GM23338 (cell line): Measurements from ENCODE around the gene CSTF2T. TPM values are rescaled to one million over a fixed set of nuclear protein-coding genes. Genes with fewer than 3 reads are reported as not detected.

ENCODE experiments used
- ATAC-seq: fragments of 200-7000 bp; cut with Tn5 transposase; 3 replicates; pipeline ENCODE4 v1.9.1; 2020
- DNase-seq: peaks from one replicate; pipeline ENCODE4 v3.0.0-alpha.2; 2015; ENCODE audit warnings: low spot score
- H2AFZ ChIP-seq: fragments of 200-600 bp; sonication (generic); 2 replicates; pipeline ENCODE4 v1.8.0; 2016; ENCODE audit warnings: antibody characterized with exemption, mild to moderate bottlenecking, moderate library complexity
- H3F3A ChIP-seq: fragments of 200-600 bp; sonication (generic); replicated peaks from 2 replicates; pipeline ENCODE4 v1.8.0; 2017; ENCODE audit warnings: antibody characterized with exemption, mixed run types, low read depth
- H3K27ac ChIP-seq: fragments of 200-600 bp; sonication (generic); 2 replicates; pipeline ENCODE4 v1.6.1; 2016; ENCODE audit warnings: low read depth
- H3K27me3 ChIP-seq: fragments of 200-600 bp; sonication (generic); 2 replicates; pipeline ENCODE4 v1.8.0; 2016; ENCODE audit warnings: mild to moderate bottlenecking, mixed run types, moderate library complexity; ENCODE audit not compliant: insufficient read depth
- H3K36me3 ChIP-seq: fragments of 200-600 bp; sonication (generic); 2 replicates; pipeline ENCODE4 v1.8.0; 2016; ENCODE audit warnings: mild to moderate bottlenecking; ENCODE audit not compliant: insufficient read depth
- H3K4me1 ChIP-seq: fragments of 200-600 bp; sonication (generic); 2 replicates; pipeline ENCODE4 v1.8.0; 2016; ENCODE audit warnings: mild to moderate bottlenecking, moderate library complexity; ENCODE audit not compliant: insufficient read depth
- H3K4me2 ChIP-seq: fragments of 200-600 bp; sonication (generic); 2 replicates; pipeline ENCODE4 v1.7.1; 2017; ENCODE audit warnings: mixed run types
- H3K4me3 ChIP-seq: fragments of 200-600 bp; sonication (generic); 2 replicates; pipeline ENCODE4 v1.6.1; 2016; ENCODE audit warnings: mixed run types
- H3K79me2 ChIP-seq: fragments of 200-600 bp; sonication (generic); replicated peaks from 2 replicates; pipeline ENCODE4 v1.8.0; 2017; ENCODE audit warnings: mild to moderate bottlenecking; ENCODE audit not compliant: insufficient read depth
- H3K9me2 ChIP-seq: fragments of 200-600 bp; sonication (generic); 2 replicates; pipeline ENCODE4 v1.8.0; 2017; ENCODE audit not compliant: insufficient read depth
- H4K20me1 ChIP-seq: fragments of 200-600 bp; sonication (generic); replicated peaks from 2 replicates; pipeline ENCODE4 v1.8.0; 2017; ENCODE audit warnings: mild to moderate bottlenecking; ENCODE audit not compliant: insufficient read depth
- H3K27ac Mint-ChIP-seq: 2 replicates; pipeline ENCODE4 v1.8.0; 2020; ENCODE audit warnings: inconsistent platforms, mild to moderate bottlenecking, moderate library complexity, mixed read lengths
- H3K27me3 Mint-ChIP-seq: 3 replicates; pipeline ENCODE4 v1.8.0; 2022; ENCODE audit warnings: low read depth, mild to moderate bottlenecking, moderate library complexity, mixed read lengths, inconsistent platforms; ENCODE audit not compliant: insufficient read depth, poor library complexity
- H3K36me3 Mint-ChIP-seq: 3 replicates; pipeline ENCODE4 v1.8.0; 2021; ENCODE audit warnings: low read depth, mild to moderate bottlenecking, inconsistent platforms, moderate library complexity, mixed read lengths
- H3K4me1 Mint-ChIP-seq: 3 replicates; pipeline ENCODE4 v1.8.0; 2020; ENCODE audit warnings: mild to moderate bottlenecking, inconsistent platforms, mixed read lengths
- H3K4me3 Mint-ChIP-seq: 3 replicates; pipeline ENCODE4 v1.8.0; 2021; ENCODE audit warnings: moderate library complexity, mild to moderate bottlenecking, inconsistent platforms, mixed read lengths
- H3K9me3 Mint-ChIP-seq: 3 replicates; pipeline ENCODE4 v1.8.0; 2020; ENCODE audit warnings: moderate library complexity, mild to moderate bottlenecking, inconsistent platforms, mixed read lengths
- CREB1 ChIP-seq: fragments of 250-450 bp; sonication (Bioruptor Pico); IDR thresholded peaks from 2 replicates; pipeline ENCODE4 v1.5.0; 2020; ENCODE audit warnings: low read depth, mild to moderate bottlenecking, moderate library complexity
- CTCF ChIP-seq, 2 experiments: fragments of 200-600 bp in 1 of 2; sonication (generic) in 1 of 2; conservative IDR thresholded peaks; 2 replicates each; pipeline versions ENCODE4 v1.5.1 to v1.6.1; 2016 to 2017; ENCODE audit warnings: antibody characterized with exemption in 2 of 2, low read depth in 2 of 2, mild to moderate bottlenecking in 2 of 2, moderate library complexity in 1 of 2
- ETS1 ChIP-seq: IDR thresholded peaks from 2 replicates; pipeline ENCODE4 v1.6.1; 2016; ENCODE audit warnings: antibody characterized with exemption
- EZH2 ChIP-seq: fragments of 200-600 bp; sonication (generic); IDR thresholded peaks from one replicate; pipeline ENCODE4 v1.8.0; 2017; ENCODE audit warnings: antibody characterized with exemption, mild to moderate bottlenecking, low read depth; ENCODE audit not compliant: unreplicated experiment
- JUNB ChIP-seq: IDR thresholded peaks from one replicate; pipeline ENCODE4 v1.6.1; 2016; ENCODE audit warnings: antibody characterized with exemption; ENCODE audit not compliant: unreplicated experiment
- NANOG ChIP-seq: IDR thresholded peaks from 2 replicates; pipeline ENCODE4 v1.6.1; 2016; ENCODE audit warnings: antibody characterized with exemption, borderline replicate concordance
- POLR2AphosphoS5 ChIP-seq: IDR thresholded peaks from 2 replicates; pipeline ENCODE4 v1.6.1; 2016; ENCODE audit warnings: antibody characterized with exemption, low read depth
- REST ChIP-seq: IDR thresholded peaks from one replicate; pipeline ENCODE4 v1.6.1; 2018; ENCODE audit warnings: antibody characterized with exemption; ENCODE audit not compliant: unreplicated experiment
- STAT1 ChIP-seq: IDR thresholded peaks from one replicate; pipeline ENCODE4 v1.6.1; 2016; ENCODE audit warnings: antibody characterized with exemption; ENCODE audit not compliant: unreplicated experiment
- ZNF114 ChIP-seq: fragments of 250-450 bp; sonication (Bioruptor Pico); IDR thresholded peaks from 2 replicates; pipeline ENCODE4 v1.5.0; 2020; ENCODE audit warnings: mild to moderate bottlenecking, moderate library complexity
- ZNF331 ChIP-seq: fragments of 250-450 bp; sonication (Bioruptor Pico); IDR thresholded peaks from 2 replicates; pipeline ENCODE4 v1.5.0; 2020; ENCODE audit warnings: low read depth, mild to moderate bottlenecking, moderate library complexity
- ZNF462 ChIP-seq: fragments of 250-450 bp; sonication (Bioruptor Pico); IDR thresholded peaks from 2 replicates; pipeline ENCODE4 v1.5.0; 2020; ENCODE audit warnings: mild to moderate bottlenecking, moderate library complexity
- polyA plus RNA-seq: library from polyadenylated mRNA; unstranded; fragments of >200 nt; fragmentation: Nextera tagmentation; extraction: Ambion mirVana; gene quantifications from 2 replicates; pipeline ENCODE4 v1.2.1, GENCODE V29; 2016
- total RNA-seq: library from RNA; depleted of rRNA; stranded (reverse); fragments of >200 nt; shearing (Covaris generic); gene quantifications from 2 replicates; pipeline ENCODE4 v1.2.3, GENCODE V29; 2014

The CSTF2T gene
- total and polyA plus RNA-seq, 2 experiments from 2014 or later = 9.8 to 31.9 TPM

- Histone ChIP-seq H3K4me1 (peaks cover 8% of the 10 kb centered on the region), H3K27ac (no peak overlapping the region), H3K4me2 (no peak overlapping the region), H3K9me2 (no peaks in the 10 kb centered on the region; the same call in 1 of the 2 replicates), H3K27me3 (no peaks in the 10 kb centered on the region), H3K4me3 (no peak overlapping the region), H2AFZ (no peak overlapping the region), H3K36me3 (no peaks in the 10 kb centered on the region), H3F3A (no peaks in the 10 kb centered on the region), H4K20me1 (no peaks in the 10 kb centered on the region), H3K79me2 (no peaks in the 10 kb centered on the region)
- Mint-ChIP-seq H3K4me3 (no peak overlapping the region), H3K4me1 (peaks cover 17% of the 10 kb centered on the region), H3K36me3 (no peaks in the 10 kb centered on the region), H3K27ac (no peak overlapping the region), H3K9me3 (no peaks in the 10 kb centered on the region), H3K27me3 (no peaks in the 10 kb centered on the region)
- TF ChIP-seq EZH2 = no peak
- no peak for TF ChIP-seq STAT1
- no peak for TF ChIP-seq ETS1
- no peak for TF ChIP-seq POLR2AphosphoS5
- TF ChIP-seq JUNB = no peak
- TF ChIP-seq NANOG = no peak
- TF ChIP-seq CTCF (conservative IDR thresholded peaks at IDR 0.05; ENCODE audit: low read depth in 2 of 2) = no peak
- TF ChIP-seq ZNF331 (CRISPR knock-in tag) = no peak
- no peak for TF ChIP-seq REST
- no peak for TF ChIP-seq CREB1 (CRISPR knock-in tag)
- no peak for TF ChIP-seq ZNF114
- no peak for TF ChIP-seq ZNF462
- DNase-seq (no peak), ATAC-seq (no peak)
These were observed 8.0 kb upstream of the CSTF2T start for GRCh38 chr10:51707392-51707791.
